ENCODE measurements around the gene SLC16A12.

GRCh38 chr10:89384474-89385340 lies 150.7 kb downstream of the SLC16A12 start:
- TF ChIP-seq, protein P1, sequence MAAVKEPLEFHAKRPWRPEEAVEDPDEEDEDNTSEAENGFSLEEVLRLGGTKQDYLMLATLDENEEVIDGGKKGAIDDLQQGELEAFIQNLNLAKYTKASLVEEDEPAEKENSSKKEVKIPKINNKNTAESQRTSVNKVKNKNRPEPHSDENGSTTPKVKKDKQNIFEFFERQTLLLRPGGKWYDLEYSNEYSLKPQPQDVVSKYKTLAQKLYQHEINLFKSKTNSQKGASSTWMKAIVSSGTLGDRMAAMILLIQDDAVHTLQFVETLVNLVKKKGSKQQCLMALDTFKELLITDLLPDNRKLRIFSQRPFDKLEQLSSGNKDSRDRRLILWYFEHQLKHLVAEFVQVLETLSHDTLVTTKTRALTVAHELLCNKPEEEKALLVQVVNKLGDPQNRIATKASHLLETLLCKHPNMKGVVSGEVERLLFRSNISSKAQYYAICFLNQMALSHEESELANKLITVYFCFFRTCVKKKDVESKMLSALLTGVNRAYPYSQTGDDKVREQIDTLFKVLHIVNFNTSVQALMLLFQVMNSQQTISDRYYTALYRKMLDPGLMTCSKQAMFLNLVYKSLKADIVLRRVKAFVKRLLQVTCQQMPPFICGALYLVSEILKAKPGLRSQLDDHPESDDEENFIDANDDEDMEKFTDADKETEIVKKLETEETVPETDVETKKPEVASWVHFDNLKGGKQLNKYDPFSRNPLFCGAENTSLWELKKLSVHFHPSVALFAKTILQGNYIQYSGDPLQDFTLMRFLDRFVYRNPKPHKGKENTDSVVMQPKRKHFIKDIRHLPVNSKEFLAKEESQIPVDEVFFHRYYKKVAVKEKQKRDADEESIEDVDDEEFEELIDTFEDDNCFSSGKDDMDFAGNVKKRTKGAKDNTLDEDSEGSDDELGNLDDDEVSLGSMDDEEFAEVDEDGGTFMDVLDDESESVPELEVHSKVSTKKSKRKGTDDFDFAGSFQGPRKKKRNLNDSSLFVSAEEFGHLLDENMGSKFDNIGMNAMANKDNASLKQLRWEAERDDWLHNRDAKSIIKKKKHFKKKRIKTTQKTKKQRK (IDR thresholded peaks at IDR 0.05; ENCODE audit: low read depth, low read length), result no peak
- no peak for TF ChIP-seq EZH2 (IDR thresholded peaks at IDR 0.05; ENCODE audit: borderline replicate concordance, control insufficient read depth, low read depth, low read length)
- TF ChIP-seq, protein P2, sequence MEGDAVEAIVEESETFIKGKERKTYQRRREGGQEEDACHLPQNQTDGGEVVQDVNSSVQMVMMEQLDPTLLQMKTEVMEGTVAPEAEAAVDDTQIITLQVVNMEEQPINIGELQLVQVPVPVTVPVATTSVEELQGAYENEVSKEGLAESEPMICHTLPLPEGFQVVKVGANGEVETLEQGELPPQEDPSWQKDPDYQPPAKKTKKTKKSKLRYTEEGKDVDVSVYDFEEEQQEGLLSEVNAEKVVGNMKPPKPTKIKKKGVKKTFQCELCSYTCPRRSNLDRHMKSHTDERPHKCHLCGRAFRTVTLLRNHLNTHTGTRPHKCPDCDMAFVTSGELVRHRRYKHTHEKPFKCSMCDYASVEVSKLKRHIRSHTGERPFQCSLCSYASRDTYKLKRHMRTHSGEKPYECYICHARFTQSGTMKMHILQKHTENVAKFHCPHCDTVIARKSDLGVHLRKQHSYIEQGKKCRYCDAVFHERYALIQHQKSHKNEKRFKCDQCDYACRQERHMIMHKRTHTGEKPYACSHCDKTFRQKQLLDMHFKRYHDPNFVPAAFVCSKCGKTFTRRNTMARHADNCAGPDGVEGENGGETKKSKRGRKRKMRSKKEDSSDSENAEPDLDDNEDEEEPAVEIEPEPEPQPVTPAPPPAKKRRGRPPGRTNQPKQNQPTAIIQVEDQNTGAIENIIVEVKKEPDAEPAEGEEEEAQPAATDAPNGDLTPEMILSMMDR (IDR thresholded peaks at IDR 0.05 in 2 of 3, conservative IDR thresholded peaks at IDR 0.05 in 1 of 3; ENCODE audit: control insufficient read depth in 2 of 3, extremely low read depth in 1 of 3, insufficient read depth in 1 of 3, low read depth in 3 of 3, low read length in 3 of 3), result no peak
- TF ChIP-seq FOS (IDR thresholded peaks at IDR 0.05; ENCODE audit: borderline replicate concordance, extremely low read depth, insufficient read length), result no peak
- no peak for TF ChIP-seq SMAD1 (IDR thresholded peaks at IDR 0.05; ENCODE audit: low read depth, partially characterized antibody)
- no peak for TF ChIP-seq NFYA (IDR thresholded peaks at IDR 0.05; ENCODE audit: borderline replicate concordance, low read depth, low read length)
- TF ChIP-seq, protein P3, sequence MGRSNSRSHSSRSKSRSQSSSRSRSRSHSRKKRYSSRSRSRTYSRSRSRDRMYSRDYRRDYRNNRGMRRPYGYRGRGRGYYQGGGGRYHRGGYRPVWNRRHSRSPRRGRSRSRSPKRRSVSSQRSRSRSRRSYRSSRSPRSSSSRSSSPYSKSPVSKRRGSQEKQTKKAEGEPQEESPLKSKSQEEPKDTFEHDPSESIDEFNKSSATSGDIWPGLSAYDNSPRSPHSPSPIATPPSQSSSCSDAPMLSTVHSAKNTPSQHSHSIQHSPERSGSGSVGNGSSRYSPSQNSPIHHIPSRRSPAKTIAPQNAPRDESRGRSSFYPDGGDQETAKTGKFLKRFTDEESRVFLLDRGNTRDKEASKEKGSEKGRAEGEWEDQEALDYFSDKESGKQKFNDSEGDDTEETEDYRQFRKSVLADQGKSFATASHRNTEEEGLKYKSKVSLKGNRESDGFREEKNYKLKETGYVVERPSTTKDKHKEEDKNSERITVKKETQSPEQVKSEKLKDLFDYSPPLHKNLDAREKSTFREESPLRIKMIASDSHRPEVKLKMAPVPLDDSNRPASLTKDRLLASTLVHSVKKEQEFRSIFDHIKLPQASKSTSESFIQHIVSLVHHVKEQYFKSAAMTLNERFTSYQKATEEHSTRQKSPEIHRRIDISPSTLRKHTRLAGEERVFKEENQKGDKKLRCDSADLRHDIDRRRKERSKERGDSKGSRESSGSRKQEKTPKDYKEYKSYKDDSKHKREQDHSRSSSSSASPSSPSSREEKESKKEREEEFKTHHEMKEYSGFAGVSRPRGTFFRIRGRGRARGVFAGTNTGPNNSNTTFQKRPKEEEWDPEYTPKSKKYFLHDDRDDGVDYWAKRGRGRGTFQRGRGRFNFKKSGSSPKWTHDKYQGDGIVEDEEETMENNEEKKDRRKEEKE (IDR thresholded peaks at IDR 0.05), result no peak
- TF ChIP-seq RAD21 (IDR thresholded peaks at IDR 0.05; ENCODE audit: insufficient read depth, low read depth, low read length), result no peak
- TF ChIP-seq, protein P4, sequence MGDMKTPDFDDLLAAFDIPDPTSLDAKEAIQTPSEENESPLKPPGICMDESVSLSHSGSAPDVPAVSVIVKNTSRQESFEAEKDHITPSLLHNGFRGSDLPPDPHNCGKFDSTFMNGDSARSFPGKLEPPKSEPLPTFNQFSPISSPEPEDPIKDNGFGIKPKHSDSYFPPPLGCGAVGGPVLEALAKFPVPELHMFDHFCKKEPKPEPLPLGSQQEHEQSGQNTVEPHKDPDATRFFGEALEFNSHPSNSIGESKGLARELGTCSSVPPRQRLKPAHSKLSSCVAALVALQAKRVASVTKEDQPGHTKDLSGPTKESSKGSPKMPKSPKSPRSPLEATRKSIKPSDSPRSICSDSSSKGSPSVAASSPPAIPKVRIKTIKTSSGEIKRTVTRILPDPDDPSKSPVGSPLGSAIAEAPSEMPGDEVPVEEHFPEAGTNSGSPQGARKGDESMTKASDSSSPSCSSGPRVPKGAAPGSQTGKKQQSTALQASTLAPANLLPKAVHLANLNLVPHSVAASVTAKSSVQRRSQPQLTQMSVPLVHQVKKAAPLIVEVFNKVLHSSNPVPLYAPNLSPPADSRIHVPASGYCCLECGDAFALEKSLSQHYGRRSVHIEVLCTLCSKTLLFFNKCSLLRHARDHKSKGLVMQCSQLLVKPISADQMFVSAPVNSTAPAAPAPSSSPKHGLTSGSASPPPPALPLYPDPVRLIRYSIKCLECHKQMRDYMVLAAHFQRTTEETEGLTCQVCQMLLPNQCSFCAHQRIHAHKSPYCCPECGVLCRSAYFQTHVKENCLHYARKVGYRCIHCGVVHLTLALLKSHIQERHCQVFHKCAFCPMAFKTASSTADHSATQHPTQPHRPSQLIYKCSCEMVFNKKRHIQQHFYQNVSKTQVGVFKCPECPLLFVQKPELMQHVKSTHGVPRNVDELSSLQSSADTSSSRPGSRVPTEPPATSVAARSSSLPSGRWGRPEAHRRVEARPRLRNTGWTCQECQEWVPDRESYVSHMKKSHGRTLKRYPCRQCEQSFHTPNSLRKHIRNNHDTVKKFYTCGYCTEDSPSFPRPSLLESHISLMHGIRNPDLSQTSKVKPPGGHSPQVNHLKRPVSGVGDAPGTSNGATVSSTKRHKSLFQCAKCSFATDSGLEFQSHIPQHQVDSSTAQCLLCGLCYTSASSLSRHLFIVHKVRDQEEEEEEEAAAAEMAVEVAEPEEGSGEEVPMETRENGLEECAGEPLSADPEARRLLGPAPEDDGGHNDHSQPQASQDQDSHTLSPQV (IDR thresholded peaks at IDR 0.05), result no peak
- no peak for TF ChIP-seq IRF3 (IDR thresholded peaks at IDR 0.05)
- TF ChIP-seq SIN3A (IDR thresholded peaks at IDR 0.05; ENCODE audit: low read depth, low read length), result no peak
- TF ChIP-seq SP1 (IDR thresholded peaks at IDR 0.05; ENCODE audit: low read depth, low read length), result no peak
- TF ChIP-seq ZZZ3 (IDR thresholded peaks at IDR 0.05; ENCODE audit: control insufficient read depth, insufficient read length, low read depth), result no peak
